ENCODE data around the gene GPR55. TPM values are rescaled to one million over a fixed set of nuclear protein-coding genes. Genes with fewer than 3 reads are reported as not detected.
A peak's percentile ranks its signal among the peaks of the same experiment; 100 is the strongest.

The GPR55 gene
- total and polyA plus RNA-seq, 2 donors (not counting 1 experiment from before 2014, with no cell fraction given), result 3.0 to 4.1 TPM

- peak overlapping the region; percentile 64 for H3K4me3 Mint-ChIP-seq
- peak overlapping the region; percentile 4 to 51 for H3K27ac ChIP-seq (ENCODE audit: low read length in 2 of 2)
- DNase-seq (peak; percentile 59), ATAC-seq (ENCODE audit: low read depth) (peak; percentile 88)
- H3K4me1 Mint-ChIP-seq, result peaks cover 33% of the 10 kb centered on the region
- peak overlapping the region; percentile 86 for H3K27ac Mint-ChIP-seq
- peaks cover 18% of the 10 kb centered on the region for H3K27me3 Mint-ChIP-seq
- H3K36me3 ChIP-seq (replicated peaks in 1 of 2; ENCODE audit: control extremely low read depth in 1 of 2, control insufficient read depth in 1 of 2, extremely low read depth in 1 of 2, insufficient read depth in 2 of 2, low read length in 1 of 2), result no peaks in the 10 kb centered on the region
- no peak overlapping the region for H2AFZ ChIP-seq (ENCODE audit: insufficient read depth, low read depth, low read length, poor library complexity, severe bottlenecking)
- H3K9me3 ChIP-seq (ENCODE audit: control extremely low read depth in 1 of 3, control insufficient read depth in 2 of 3, insufficient read depth in 1 of 3, low read length in 2 of 3), result no peaks in the 10 kb centered on the region
- H3K4me3 ChIP-seq (ENCODE audit: control extremely low read depth in 1 of 5, extremely low read depth in 1 of 5, insufficient read depth in 1 of 5, low read depth in 2 of 5, low read length in 4 of 5), result no peak overlapping the region
- H3K9me3 Mint-ChIP-seq (ENCODE audit: insufficient read depth), result no peaks in the 10 kb centered on the region
- CTCF ChIA-PET, result interaction anchor here (0.6 to 2.0 kb wide), 6 partner anchors 11 to 150 kb away, joined by 3 to 10 read pairs (median 5); partner anchors contain the start of gene GPR55
- intact Hi-C loops (cut with micrococcal nuclease), result no loop called here
- POLR2A ChIA-PET, result no interaction called here
- peak overlapping the region; percentile 39 for H3K4me2 ChIP-seq (replicated peaks; ENCODE audit: low read depth, low read length, poor library complexity, severe bottlenecking)
- H3K4me1 ChIP-seq (ENCODE audit: control insufficient read depth in 2 of 2, insufficient read depth in 2 of 2, low read length in 2 of 2), result peaks cover 10 to 17% of the 10 kb centered on the region in 2 donors
- no peak overlapping the region for H3K9ac ChIP-seq (ENCODE audit: low read length)
- TF ChIP-seq CTCF (IDR thresholded peaks at IDR 0.05), result no peak
- TF ChIP-seq EZH2 (IDR thresholded peaks at IDR 0.05; ENCODE audit: borderline replicate concordance, insufficient read depth, low read depth, low read length, poor library complexity, severe bottlenecking), result no peak
- 63% methylated on average over 8 of the region's 17 CpGs for WGBS (ENCODE audit: insufficient coverage)
- no peaks in the 10 kb centered on the region for H4K20me1 ChIP-seq (ENCODE audit: control insufficient read depth, insufficient read depth, low read length, poor library complexity, severe bottlenecking)
- H3K79me2 ChIP-seq (ENCODE audit: control insufficient read depth, insufficient read depth, low read length), result no peaks in the 10 kb centered on the region
- H3K27me3 ChIP-seq (replicated peaks in 1 of 4; ENCODE audit: control extremely low read depth in 1 of 4, control insufficient read depth in 3 of 4, insufficient read depth in 4 of 4, low read length in 3 of 4), result peaks cover 0 to 3% (median 0%) of the 10 kb centered on the region in 4 experiments
Observed at GRCh38 chr2:230974096-230974913, 49.3 kb upstream of the GPR55 start.

- Histone ChIP-seq H3K36me3 (replicated peaks in 1 of 2; ENCODE audit: control extremely low read depth in 1 of 2, control insufficient read depth in 1 of 2, extremely low read depth in 1 of 2, insufficient read depth in 2 of 2, low read length in 1 of 2) (no peaks in the 10 kb centered on the region), H3K9ac (ENCODE audit: low read length) (no peak overlapping the region), H3K4me3 (ENCODE audit: control extremely low read depth in 1 of 5, extremely low read depth in 1 of 5, insufficient read depth in 1 of 5, low read depth in 2 of 5, low read length in 4 of 5) (no peak overlapping the region), H3K79me2 (ENCODE audit: control insufficient read depth, insufficient read depth, low read length) (no peaks in the 10 kb centered on the region), H2AFZ (ENCODE audit: insufficient read depth, low read depth, low read length, poor library complexity, severe bottlenecking) (no peak overlapping the region), H3K27ac (ENCODE audit: low read length in 2 of 2) (no peak overlapping the region), H3K4me1 (ENCODE audit: control insufficient read depth in 2 of 2, insufficient read depth in 2 of 2, low read length in 2 of 2) (peaks cover 10 to 17% of the 10 kb centered on the region in 2 donors), H3K4me2 (replicated peaks; ENCODE audit: low read depth, low read length, poor library complexity, severe bottlenecking) (no peak overlapping the region), H3K9me3 (ENCODE audit: control extremely low read depth in 1 of 3, control insufficient read depth in 2 of 3, insufficient read depth in 1 of 3, low read length in 2 of 3) (no peaks in the 10 kb centered on the region), H3K27me3 (replicated peaks in 1 of 4; ENCODE audit: control extremely low read depth in 1 of 4, control insufficient read depth in 3 of 4, insufficient read depth in 4 of 4, low read length in 3 of 4) (peaks cover 0 to 3% (median 0%) of the 10 kb centered on the region in 4 experiments), H4K20me1 (ENCODE audit: control insufficient read depth, insufficient read depth, low read length, poor library complexity, severe bottlenecking) (no peaks in the 10 kb centered on the region)
- intact Hi-C loops (cut with micrococcal nuclease), result no loop called here
- H3K27ac Mint-ChIP-seq, result no peak overlapping the region
- H3K9me3 Mint-ChIP-seq (ENCODE audit: insufficient read depth), result no peaks in the 10 kb centered on the region
- no peak for ATAC-seq (ENCODE audit: low read depth)
- CTCF ChIA-PET, result interaction anchor here (0.7 to 1.8 kb wide), 2 partner anchors 15 to 58 kb away, joined by 3 to 5 read pairs; no protein-coding TSS in a partner anchor
- peaks cover 12% of the 10 kb centered on the region for H3K27me3 Mint-ChIP-seq
- H3K4me1 Mint-ChIP-seq, result peaks cover 34% of the 10 kb centered on the region
- TF ChIP-seq EZH2 (IDR thresholded peaks at IDR 0.05; ENCODE audit: borderline replicate concordance, insufficient read depth, low read depth, low read length, poor library complexity, severe bottlenecking) (no peak), CTCF (IDR thresholded peaks at IDR 0.05) (no peak)
- POLR2A ChIA-PET, result no interaction called here
- no peak for DNase-seq
- no peak overlapping the region for H3K4me3 Mint-ChIP-seq
- 47% methylated on average over 4 of the region's 5 CpGs for WGBS (ENCODE audit: insufficient coverage)
Observed at GRCh38 chr2:230972046-230972445, 47.0 kb upstream of the GPR55 start.

Data from B cell (primary cell).